ENCODE measurements around the gene C16orf46. TPM values are rescaled to one million over a fixed set of nuclear protein-coding genes. Genes with fewer than 3 reads are reported as not detected.

The C16orf46 gene
- total and polyA plus RNA-seq, 8 donors: 0.63 to 2.5 (median 1.6) TPM

- no peaks in the 10 kb centered on the region for H3K9me3 ChIP-seq
- intact Hi-C loops (cut with DNase I): no loop called here
- no peak overlapping the region for H3K27ac ChIP-seq
- H3K36me3 ChIP-seq: peaks cover 0 to 29% of the 10 kb centered on the region in 2 donors
- no peaks in the 10 kb centered on the region for H3K27me3 ChIP-seq
- ATAC-seq (no peak), DNase-seq (no peak)
- no peaks in the 10 kb centered on the region for H3K4me1 ChIP-seq
- no peak for TF ChIP-seq CTCF (IDR thresholded peaks at IDR 0.05)
- H3K4me3 ChIP-seq: no peak overlapping the region
These were observed 47.0 kb downstream of the C16orf46 start for GRCh38 chr16:81029930-81030604.

GRCh38 chr16:81026429-81026828 is 50.6 kb downstream of the C16orf46 start:
- DNase-seq: no peak
- intact Hi-C loops (cut with DNase I): no loop called here
- no peaks in the 10 kb centered on the region for H3K9me3 ChIP-seq
- no peaks in the 10 kb centered on the region for H3K4me1 ChIP-seq
- H3K27ac ChIP-seq: no peak overlapping the region
- no peak overlapping the region for H3K4me3 ChIP-seq
- TF ChIP-seq CTCF (IDR thresholded peaks at IDR 0.05): no peak
- H3K36me3 ChIP-seq: peaks cover 0 to 59% of the 10 kb centered on the region in 2 donors
- no peak for ATAC-seq
- H3K27me3 ChIP-seq: no peaks in the 10 kb centered on the region

GRCh38 chr16:81018496-81018895 is 58.5 kb downstream of the C16orf46 start:
- no peaks in the 10 kb centered on the region for H3K4me1 ChIP-seq
- H3K36me3 ChIP-seq: peaks cover 0 to 95% of the 10 kb centered on the region in 2 donors
- ATAC-seq (no peak), DNase-seq (no peak)
- H3K27ac ChIP-seq: no peak overlapping the region
- no peaks in the 10 kb centered on the region for H3K27me3 ChIP-seq
- no peaks in the 10 kb centered on the region for H3K9me3 ChIP-seq
- H3K4me3 ChIP-seq: no peak overlapping the region
- intact Hi-C loops (cut with DNase I): no loop called here
- no peak for TF ChIP-seq CTCF (IDR thresholded peaks at IDR 0.05)

DNA sequence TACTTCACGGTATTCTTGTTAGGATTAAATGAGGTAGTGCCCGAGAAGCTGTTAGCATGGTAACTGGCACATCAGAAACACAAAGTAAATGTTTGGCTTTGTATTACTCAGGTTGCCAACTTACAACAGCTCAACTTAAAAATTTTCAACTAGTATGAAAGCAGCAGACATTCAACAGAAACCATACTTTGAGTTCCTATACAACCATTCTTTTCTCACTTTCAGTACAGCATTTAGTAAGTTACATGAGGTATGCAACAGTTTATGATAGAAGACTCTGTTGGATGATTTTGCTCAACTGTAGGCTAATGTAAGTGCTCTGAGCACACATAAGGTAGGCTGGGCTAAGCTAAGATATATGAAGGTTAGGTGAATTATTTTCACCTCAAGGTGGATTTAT is 62.4 kb downstream of the C16orf46 start:
- DNase-seq (no peak), ATAC-seq (no peak)
- no peak overlapping the region for H3K27ac ChIP-seq
- H3K4me1 ChIP-seq: no peaks in the 10 kb centered on the region
- peaks cover 0 to 70% of the 10 kb centered on the region in 2 donors for H3K36me3 ChIP-seq
- H3K9me3 ChIP-seq: no peaks in the 10 kb centered on the region
- intact Hi-C loops (cut with DNase I): no loop called here
- TF ChIP-seq CTCF (IDR thresholded peaks at IDR 0.05): no peak
- no peak overlapping the region for H3K4me3 ChIP-seq
- no peaks in the 10 kb centered on the region for H3K27me3 ChIP-seq

DNA sequence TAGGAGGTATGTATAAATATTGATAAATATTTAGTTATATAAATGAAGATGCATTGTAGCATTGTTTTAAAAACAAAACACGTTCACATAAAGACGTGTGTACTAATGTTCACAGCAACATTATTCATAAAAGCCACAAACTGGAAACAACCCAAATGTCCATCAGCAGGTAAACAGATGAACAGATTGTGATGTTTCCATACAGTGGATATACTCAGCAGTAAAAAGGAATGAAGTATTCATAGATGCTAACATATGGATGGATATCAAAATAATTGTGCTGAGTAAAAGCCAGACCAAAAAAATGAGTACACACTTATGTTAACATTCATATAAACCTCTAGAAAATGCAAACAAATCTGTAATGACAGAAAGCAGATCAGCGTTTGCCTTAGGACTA is 64.1 kb downstream of the C16orf46 start:
- H3K36me3 ChIP-seq: peaks cover 0 to 55% of the 10 kb centered on the region in 2 donors
- ATAC-seq (no peak), DNase-seq (no peak)
- TF ChIP-seq CTCF (IDR thresholded peaks at IDR 0.05): no peak
- H3K9me3 ChIP-seq: no peaks in the 10 kb centered on the region
- peaks cover 0 to 7% of the 10 kb centered on the region in 2 donors for H3K4me1 ChIP-seq
- H3K27me3 ChIP-seq: no peaks in the 10 kb centered on the region
- no peak overlapping the region for H3K4me3 ChIP-seq
- H3K27ac ChIP-seq: no peak overlapping the region
- intact Hi-C loops (cut with DNase I): no loop called here

Other genes with a start within 250 kb of the C16orf46 start
- gene CMC2, start 70.4 kb downstream of the C16orf46 start, total RNA-seq: 10 to 100 TPM; 46.2 to 52.1 TPM
- 10 to 100 TPM; 38.8 to 50.8 (median 41.8) TPM for gene CMC2, start 70.4 kb downstream of the C16orf46 start, polyA plus RNA-seq (ENCODE audit: insufficient read length in 6 of 6)
- gene CENPN, start 70.0 kb downstream of the C16orf46 start, total RNA-seq: 10 to 100 TPM; 12.3 to 14.7 TPM
- gene CENPN, start 70.0 kb downstream of the C16orf46 start, polyA plus RNA-seq (ENCODE audit: insufficient read length in 6 of 6): 10 to 100 TPM; 14.9 to 31.0 (median 20.7) TPM
- gene ATMIN, start 41.4 kb downstream of the C16orf46 start, total RNA-seq: 10 to 100 TPM; 30.7 to 31.1 TPM
- gene ATMIN, start 41.4 kb downstream of the C16orf46 start, polyA plus RNA-seq (ENCODE audit: insufficient read length in 6 of 6): 10 to 100 TPM; 38.3 to 45.0 (median 40.7) TPM
- gene GCSH, start 19.2 kb upstream of the C16orf46 start, total RNA-seq: 10 to 100 TPM; 22.2 to 33.9 TPM
- gene GCSH, start 19.2 kb upstream of the C16orf46 start, polyA plus RNA-seq (ENCODE audit: insufficient read length in 6 of 6): 10 to 100 TPM; 63.3 to 68.9 (median 65.7) TPM
- gene BCO1, start 161.5 kb upstream of the C16orf46 start, total RNA-seq: under 1 TPM in 1 of 2 donors, not detected in 1; 0.50 TPM
- gene BCO1, start 161.5 kb upstream of the C16orf46 start, polyA plus RNA-seq (ENCODE audit: insufficient read length in 6 of 6): under 1 TPM; 0.38 to 0.81 (median 0.58) TPM
- 1 to 10 TPM; 7.9 to 8.1 TPM for gene GAN, start 237.7 kb upstream of the C16orf46 start, total RNA-seq
- 1 to 10 TPM; 3.2 to 4.7 (median 3.4) TPM for gene GAN, start 237.7 kb upstream of the C16orf46 start, polyA plus RNA-seq (ENCODE audit: insufficient read length in 6 of 6)